IMR-90 (cell line): ENCODE measurements around the gene ADD3. TPM values are rescaled to one million over a fixed set of nuclear protein-coding genes. Genes with fewer than 3 reads are reported as not detected.

Experiments
- ATAC-seq: fragments of 200-7000 bp; cut with Tn5 transposase; 2 replicates; pipeline ENCODE4 v1.9.1; 2020; ENCODE audit warnings: low read depth, mild to moderate bottlenecking, moderate library complexity
- BruUV-seq: library from RNA; stranded (reverse); fragments of 400-500 nt; replicated peaks from 2 replicates; lab custom pipeline; 2021; lab: Mats Ljungman, UMichigan
- CTCF ChIA-PET: fragments of 300-600 bp; formaldehyde crosslinking; extraction: SDS; loops from one replicate; lab custom pipeline; 2021; ENCODE audit warnings: antibody characterized with exemption; lab: Yijun Ruan, JAX
- POLR2A ChIA-PET: fragments of 300-600 bp; sonication (Branson Sonifier 250); formaldehyde crosslinking; loops from one replicate; lab custom pipeline; 2022; ENCODE audit warnings: antibody characterized with exemption; ENCODE audit not compliant: unreplicated experiment; lab: Charles Lee
- DNase-seq: peaks from one replicate; pipeline ENCODE4 v3.0.0; 2013
- H2AFZ ChIP-seq: replicated peaks from 2 replicates; pipeline ENCODE3; 2013; ENCODE audit warnings: low read length, mild to moderate bottlenecking; ENCODE audit not compliant: poor library complexity
- H2AK5ac ChIP-seq: 2 replicates; pipeline ENCODE4 v1.6.1; 2013; ENCODE audit warnings: low read depth, low read length, inconsistent platforms
- H2AK9ac ChIP-seq: replicated peaks from 2 replicates; pipeline ENCODE3; 2013; ENCODE audit warnings: mild to moderate bottlenecking, low read depth, low read length, moderate library complexity; ENCODE audit not compliant: poor library complexity
- H2BK120ac ChIP-seq: 2 replicates; pipeline ENCODE4 v1.6.1; 2013; ENCODE audit warnings: low read depth, low read length, inconsistent platforms
- H2BK15ac ChIP-seq: 3 replicates; pipeline ENCODE4 v1.6.1; 2013; ENCODE audit warnings: low read depth, low read length, inconsistent platforms
- H2BK20ac ChIP-seq: 2 replicates; pipeline ENCODE4 v1.6.1; 2013; ENCODE audit warnings: low read depth, mild to moderate bottlenecking, inconsistent platforms, low read length, moderate library complexity
- H2BK5ac ChIP-seq: 2 replicates; pipeline ENCODE4 v1.6.1; 2013; ENCODE audit warnings: mild to moderate bottlenecking, low read depth, low read length, inconsistent platforms; ENCODE audit not compliant: poor library complexity, severe bottlenecking
- H3K14ac ChIP-seq: replicated peaks from 2 replicates; pipeline ENCODE4 v1.6.1; 2013; ENCODE audit warnings: low read depth, low read length, inconsistent platforms
- H3K18ac ChIP-seq: 2 replicates; pipeline ENCODE4 v1.6.1; 2013; ENCODE audit warnings: low read depth, low read length, control low read depth
- H3K23ac ChIP-seq: 2 replicates; pipeline ENCODE4 v1.6.1; 2013; ENCODE audit warnings: low read depth, low read length, inconsistent platforms
- H3K27ac ChIP-seq: 2 replicates; pipeline ENCODE4 v1.5.1; 2013; ENCODE audit warnings: mild to moderate bottlenecking, control low read depth, low read length; ENCODE audit not compliant: insufficient read depth
- H3K27me3 ChIP-seq: 2 replicates; pipeline ENCODE4 v1.6.1; 2013; ENCODE audit warnings: low read length; ENCODE audit not compliant: control insufficient read depth, insufficient read depth
- H3K36me3 ChIP-seq: 2 replicates; pipeline ENCODE4 v1.6.1; 2013; ENCODE audit warnings: low read length, mixed read lengths; ENCODE audit not compliant: control insufficient read depth, insufficient read depth
- H3K4ac ChIP-seq: 2 replicates; pipeline ENCODE4 v1.6.1; 2013; ENCODE audit warnings: low read depth, low read length, inconsistent platforms
- H3K4me1 ChIP-seq: 2 replicates; pipeline ENCODE4 v1.6.1; 2013; ENCODE audit warnings: low read length, mixed read lengths; ENCODE audit not compliant: control insufficient read depth, insufficient read depth
- H3K4me2 ChIP-seq: 2 replicates; pipeline ENCODE4 v1.6.1; 2013; ENCODE audit warnings: low read depth, mild to moderate bottlenecking, control low read depth, low read length, moderate library complexity
- H3K4me3 ChIP-seq: 2 replicates; pipeline ENCODE4 v1.5.1; 2013; ENCODE audit warnings: low read depth, mild to moderate bottlenecking, control low read depth, low read length, moderate library complexity; ENCODE audit not compliant: insufficient read depth
- H3K56ac ChIP-seq: 2 replicates; pipeline ENCODE4 v1.6.1; 2013; ENCODE audit warnings: low read length, inconsistent platforms; ENCODE audit not compliant: insufficient read depth; ENCODE audit errors: extremely low read depth
- H3K79me1 ChIP-seq, 2 experiments: 2 replicates each; pipeline ENCODE4 v1.6.1; 2013; ENCODE audit warnings: low read length in 2 of 2, inconsistent platforms in 1 of 2, low read depth in 1 of 2
- H3K9ac ChIP-seq: 2 replicates; pipeline ENCODE4 v1.6.1; 2013; ENCODE audit warnings: low read depth, low read length, control low read depth
- H3K9me1 ChIP-seq: 2 replicates; pipeline ENCODE4 v1.6.1; 2013; ENCODE audit warnings: low read length, inconsistent platforms; ENCODE audit not compliant: insufficient read depth
- H3K9me3 ChIP-seq: 2 replicates; pipeline ENCODE4 v1.6.1; 2013; ENCODE audit warnings: low read length; ENCODE audit not compliant: control insufficient read depth, insufficient read depth
- H4K20me1 ChIP-seq: 2 replicates; pipeline ENCODE4 v1.6.1; 2013; ENCODE audit warnings: low read length, inconsistent platforms; ENCODE audit not compliant: insufficient read depth
- H4K5ac ChIP-seq: 2 replicates; pipeline ENCODE4 v1.6.1; 2013; ENCODE audit warnings: mild to moderate bottlenecking, low read depth, low read length, control low read depth
- H4K8ac ChIP-seq, 2 experiments: 2 replicates each; pipeline ENCODE4 v1.6.1; 2013; ENCODE audit warnings: low read depth in 2 of 2, low read length in 2 of 2, control low read depth in 1 of 2, inconsistent platforms in 1 of 2
- H4K91ac ChIP-seq: 2 replicates; pipeline ENCODE4 v1.6.1; 2013; ENCODE audit warnings: low read depth, low read length, inconsistent platforms; ENCODE audit not compliant: insufficient read depth
- CEBPB ChIP-seq: IDR thresholded peaks from 2 replicates; pipeline ENCODE4 v1.6.1; 2012; ENCODE audit warnings: low read depth, low read length, improper control_type of control experiment
- MXI1 ChIP-seq: IDR thresholded peaks from 2 replicates; pipeline ENCODE4 v1.6.1; 2012; ENCODE audit warnings: low read depth, mild to moderate bottlenecking, low read length, moderate library complexity, borderline replicate concordance
- WGBS, 2 experiments: methylation state at CpG; one replicate each; pipeline versions ENCODE4 v1.1.5 to v1.1.7; 2013; ENCODE audit warnings: missing lambda C conversion rate in 2 of 2; ENCODE audit not compliant: insufficient read length in 1 of 2; ENCODE audit errors: extremely low coverage in 2 of 2; 5-methylcytosine and 5-hydroxymethylcytosine counted together
- dilution Hi-C: fragments of 300-500 bp; cut with HindIII; formaldehyde crosslinking; loops from one replicate; pipeline ENCODE4 v1.14.3; 2018; ENCODE audit warnings: low sequenced_read_pairs; ENCODE audit not compliant: unreplicated experiment
- in situ Hi-C: fragments of 300-500 bp; cut with MboI; formaldehyde crosslinking; loops from 3 replicates; pipeline ENCODE4 v1.14.3; 2019; ENCODE audit warnings: low sequenced_read_pairs, inconsistent platforms, mixed read lengths
- intact Hi-C: fragments of 100-400 bp; cut with micrococcal nuclease; formaldehyde crosslinking; loops from 2 replicates; pipeline ENCODE4 v1.10.0; 2022
- polyA plus RNA-seq, 3 experiments: library from polyadenylated mRNA; depleted of rRNA; stranded (reverse); fragments of >200 nt; gene quantifications; 2 replicates each; pipeline ENCODE4 v1.2.3, GENCODE V29; 2012; ENCODE audit warnings: low replicate concordance in 1 of 3
- total RNA-seq: library from RNA; depleted of rRNA; stranded (reverse); fragments of >200 nt; gene quantifications from 2 replicates; pipeline ENCODE4 v1.2.3, GENCODE V29; 2012

The ADD3 gene
- total and polyA plus RNA-seq, 2 of the 4 experiments (the other 2 are of a cell fraction): 138 to 212 TPM

DNA sequence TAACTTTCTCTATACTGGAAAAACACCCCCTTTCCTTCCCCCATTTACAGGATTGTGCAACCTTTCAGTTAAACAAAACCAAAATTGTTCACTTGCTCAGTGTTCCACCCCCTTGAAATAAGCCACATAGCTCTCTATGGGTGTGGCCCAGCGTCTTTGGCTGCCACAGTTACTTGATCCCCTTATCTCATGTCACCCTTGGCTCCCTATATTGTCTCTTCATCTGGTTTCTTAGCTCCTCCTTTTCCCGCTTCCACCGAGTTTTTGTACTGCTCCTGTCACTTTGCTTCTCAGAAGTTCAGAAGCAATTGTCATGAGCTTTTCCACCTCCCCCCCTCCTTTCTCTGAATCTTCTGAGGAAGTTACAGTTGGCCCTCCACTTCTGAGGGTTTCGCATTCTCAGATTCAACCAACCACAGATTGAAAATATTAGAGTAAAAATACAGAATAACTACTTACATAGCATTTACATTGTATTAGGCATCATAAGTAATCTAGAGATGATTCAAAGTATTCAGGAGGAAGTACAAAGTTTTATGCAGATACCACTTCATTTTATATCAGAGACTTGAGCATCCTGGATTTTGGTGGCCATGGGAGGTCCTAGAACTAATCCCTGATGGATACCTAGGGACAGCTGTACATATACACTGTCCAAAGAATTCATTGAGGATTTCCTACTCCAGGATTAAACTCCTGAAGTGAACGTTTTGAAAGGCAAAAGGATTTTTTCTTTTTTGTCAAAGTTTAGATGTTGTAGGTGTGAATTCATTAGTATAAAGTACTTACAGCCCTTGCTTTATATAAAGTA is 60.4 kb downstream of the ADD3 start:
- peak overlapping the region in 1 of 2 experiments; percentile 70; a peak in 2 of 4 replicates for H4K8ac ChIP-seq
- no peaks in the 10 kb centered on the region for H3K36me3 ChIP-seq
- 37% methylated on average over 2 of the region's 5 CpGs; no CpG with 5 or more reads in 1 of the 2 experiments for WGBS, 2 experiments
- H2BK120ac ChIP-seq: peak overlapping the region; percentile 24; the same call in 1 of the 2 replicates
- peak overlapping the region; percentile 37 for H3K14ac ChIP-seq
- peaks cover 27 to 40% of the 10 kb centered on the region in 2 experiments for H3K79me1 ChIP-seq
- peak overlapping the region; percentile 14; the same call in 1 of the 2 replicates for H3K4me2 ChIP-seq
- ChIA-PET POLR2A (no interaction called here), CTCF (no interaction called here)
- peak overlapping the region; percentile 64 for H3K4ac ChIP-seq
- no peak overlapping the region for H3K4me3 ChIP-seq
- no TSS peak for BruUV-seq
- no peaks in the 10 kb centered on the region for H3K27me3 ChIP-seq
- peak overlapping the region; percentile 37 for H2AK9ac ChIP-seq
- peak overlapping the region; percentile 65; the same call in 1 of the 3 replicates for H2BK15ac ChIP-seq
- no peak for DNase-seq
- H3K9me3 ChIP-seq: no peaks in the 10 kb centered on the region
- intact Hi-C loops (loop anchor here (1.0 kb wide), 1 partner anchor 10 kb away; no protein-coding TSS in a partner anchor), in situ Hi-C loops (no loop called here), dilution Hi-C loops (no loop called here)
- peak overlapping the region; percentile 8; the same call in 1 of the 2 replicates for H4K91ac ChIP-seq
- H3K18ac ChIP-seq: peak overlapping the region; percentile 70
- ATAC-seq: peak; percentile 78
- no peak overlapping the region; the same call in 1 of the 2 replicates for H3K56ac ChIP-seq
- no peaks in the 10 kb centered on the region for H3K9me1 ChIP-seq
- 0 out of 2 replicates have a peak overlapping the region, but pooled peaks have one; percentile 1 for H2BK20ac ChIP-seq
- H4K5ac ChIP-seq: peak overlapping the region; percentile 26
- peaks cover 3% of the 10 kb centered on the region; the same call in 1 of the 2 replicates for H4K20me1 ChIP-seq
- no peak overlapping the region for H3K9ac ChIP-seq
- peak overlapping the region; percentile 86; the same call in 1 of the 2 replicates for H2AK5ac ChIP-seq
- H3K27ac ChIP-seq: peak overlapping the region; percentile 9; the same call in 1 of the 2 replicates
- no peak overlapping the region; the same call in none of the 2 replicates for H3K23ac ChIP-seq
- peak overlapping the region; percentile 1 for H2BK5ac ChIP-seq
- TF ChIP-seq CEBPB: peak; percentile 85
- TF ChIP-seq MXI1: no peak
- H3K4me1 ChIP-seq: peaks cover 4% of the 10 kb centered on the region
- peak overlapping the region; percentile 47 for H2AFZ ChIP-seq
